HG03108 (cell line): ENCODE results near the gene GRIA3.
"Not testable (repeated sequence)": the region's sequence is repeated elsewhere in the genome, so short reads cannot be mapped to it uniquely, and the experiment has no call there.

ENCODE experiments used
- ATAC-seq: cut with Tn5 transposase; IDR thresholded peaks from one replicate; pipeline ENCODE4 v1.9.1; 2021; ENCODE audit warnings: moderate library complexity; ENCODE audit not compliant: unreplicated experiment

Gene GRIA3

GRCh38 chrX:123518791-123519190 is 334.7 kb downstream of the GRIA3 start:
- no peak for ATAC-seq

GRCh38 chrX:123525123-123525725 is 341.1 kb downstream of the GRIA3 start:
- no peak for ATAC-seq

- ATAC-seq, result not testable (repeated sequence)
Observed at GRCh38 chrX:123530726-123531125, 346.6 kb downstream of the GRIA3 start.
